H1 (cell line): ENCODE data around the gene CNOT3. TPM values are rescaled to one million over a fixed set of nuclear protein-coding genes. Genes with fewer than 3 reads are reported as not detected.

ENCODE experiments used
- CTCF ChIA-PET: fragments of 300-600 bp; sonication (Branson Sonifier 250); formaldehyde crosslinking; loops from one replicate; lab custom pipeline; 2021; ENCODE audit not compliant: partially characterized antibody; lab: Charles Lee
- POLR2A ChIA-PET: fragments of 300-600 bp; sonication (Branson Sonifier 250); formaldehyde crosslinking; loops from one replicate; lab custom pipeline; 2021; ENCODE audit warnings: inconsistent platforms; ENCODE audit not compliant: partially characterized antibody; lab: Charles Lee
- DNase-seq, 2 experiments: peaks; one replicate each; pipeline versions ENCODE4 v3.0.0 to v3.0.0-alpha.2; 2010 to 2022; ENCODE audit warnings: low spot score in 2 of 2, low read depth in 1 of 2, mixed read lengths in 1 of 2
- FAIRE-seq: peaks from 2 replicates; lab custom pipeline; 2011; peaks lifted over from hg19 to GRCh38; lab: Jason Lieb, UNC
- H2AFZ ChIP-seq: 2 replicates; pipeline ENCODE4 v1.8.1; 2012; ENCODE audit warnings: low read length, inconsistent platforms
- H2AK5ac ChIP-seq: 2 replicates; pipeline ENCODE4 v1.6.1; 2013; ENCODE audit warnings: low read depth, low read length
- H2BK120ac ChIP-seq: replicated peaks from 2 replicates; pipeline ENCODE3; 2013; ENCODE audit warnings: low read depth, low read length, inconsistent platforms
- H2BK12ac ChIP-seq: 2 replicates; pipeline ENCODE4 v1.6.1; 2013; ENCODE audit warnings: low read depth, low read length
- H2BK15ac ChIP-seq: 2 replicates; pipeline ENCODE4 v1.6.1; 2013; ENCODE audit warnings: low read length
- H2BK20ac ChIP-seq: 2 replicates; pipeline ENCODE4 v1.6.1; 2013; ENCODE audit warnings: low read length
- H2BK5ac ChIP-seq: 2 replicates; pipeline ENCODE4 v1.6.1; 2013; ENCODE audit warnings: low read depth, low read length
- H3K14ac ChIP-seq: 2 replicates; pipeline ENCODE4 v1.6.1; 2013; ENCODE audit warnings: inconsistent platforms; ENCODE audit not compliant: insufficient read length
- H3K18ac ChIP-seq: 2 replicates; pipeline ENCODE4 v1.6.1; 2013; ENCODE audit warnings: low read length; ENCODE audit errors: extremely low read depth
- H3K23ac ChIP-seq: 2 replicates; pipeline ENCODE4 v1.6.1; 2013; ENCODE audit warnings: inconsistent platforms; ENCODE audit not compliant: insufficient read length
- H3K23me2 ChIP-seq: 2 replicates; pipeline ENCODE4 v1.6.1; 2013; ENCODE audit warnings: low read depth, low read length
- H3K27ac ChIP-seq: 2 replicates; pipeline ENCODE4 v1.6.1; 2011; ENCODE audit warnings: low read depth, low read length, inconsistent platforms
- H3K27me3 ChIP-seq, 4 experiments: replicated peaks in 1 of 4; 1 replicate in 1 of 4; 2 replicates in 3 of 4; pipeline versions ENCODE4 v1.6.1 to v1.8.1; 2011 to 2013; ENCODE audit warnings: low read length in 3 of 4, mild to moderate bottlenecking in 3 of 4, inconsistent platforms in 2 of 4, mixed read lengths in 2 of 4, moderate library complexity in 1 of 4; ENCODE audit not compliant: control insufficient read depth in 3 of 4, insufficient read depth in 3 of 4; ENCODE audit errors: extremely low read depth in 1 of 4
- H3K36me3 ChIP-seq, 4 experiments: 2 replicates each; pipeline versions ENCODE4 v1.6.1 to v1.8.1; 2011 to 2013; ENCODE audit warnings: mild to moderate bottlenecking in 4 of 4, low read length in 3 of 4, moderate library complexity in 2 of 4, control low read depth in 1 of 4, inconsistent platforms in 1 of 4; ENCODE audit not compliant: insufficient read depth in 4 of 4, control insufficient read depth in 2 of 4
- H3K4ac ChIP-seq: replicated peaks from 2 replicates; pipeline ENCODE3; 2013; ENCODE audit warnings: low read length, low read depth, mixed read lengths, inconsistent platforms; ENCODE audit not compliant: insufficient read length
- H3K4me1 ChIP-seq, 4 experiments: replicated peaks in 1 of 4; 1 replicate in 1 of 4; 2 replicates in 3 of 4; pipeline versions ENCODE4 v1.6.1 to v1.8.1; 2011 to 2013; ENCODE audit warnings: low read length in 3 of 4, inconsistent platforms in 2 of 4, mixed read lengths in 1 of 4; ENCODE audit not compliant: insufficient read depth in 4 of 4, control insufficient read depth in 3 of 4
- H3K4me2 ChIP-seq, 2 experiments: 2 replicates each; pipeline versions ENCODE4 v1.6.1 to v1.8.1; 2011 to 2013; ENCODE audit warnings: low read depth in 2 of 2, low read length in 2 of 2, control low read depth in 1 of 2, inconsistent platforms in 1 of 2, mild to moderate bottlenecking in 1 of 2; ENCODE audit not compliant: insufficient read depth in 1 of 2
- H3K4me3 ChIP-seq, 4 experiments: fragments of 200-600, 300-600 bp in 1 of 4; sonication (generic), shearing (Covaris generic), sonication (Bioruptor Twin) in 1 of 4; 2 replicates each; pipeline versions ENCODE4 v1.5.1 to v1.8.1; 2011 to 2016; ENCODE audit warnings: low read length in 4 of 4, low read depth in 3 of 4, control low read depth in 2 of 4, inconsistent platforms in 2 of 4, mild to moderate bottlenecking in 2 of 4, mixed read lengths in 1 of 4, moderate library complexity in 1 of 4; ENCODE audit not compliant: insufficient read depth in 2 of 4; ENCODE audit errors: extremely low read depth in 1 of 4
- H3K56ac ChIP-seq: replicated peaks from 2 replicates; pipeline ENCODE3; 2013; ENCODE audit warnings: low read depth, mild to moderate bottlenecking, mixed read lengths, low read length, inconsistent platforms; ENCODE audit not compliant: insufficient read length
- H3K79me1 ChIP-seq: 2 replicates; pipeline ENCODE4 v1.6.1; 2013; ENCODE audit warnings: low read depth, low read length, control low read depth
- H3K79me2 ChIP-seq, 2 experiments: 2 replicates each; pipeline versions ENCODE4 v1.6.1 to v1.8.1; 2012 to 2013; ENCODE audit warnings: low read length in 2 of 2, mild to moderate bottlenecking in 2 of 2, inconsistent platforms in 1 of 2; ENCODE audit not compliant: insufficient read depth in 2 of 2, control insufficient read depth in 1 of 2
- H3K9ac ChIP-seq, 4 experiments: replicated peaks in 1 of 4; 1 replicate in 1 of 4; 2 replicates in 3 of 4; pipeline versions ENCODE4 v1.6.1 to v1.8.1; 2011 to 2013; ENCODE audit warnings: low read depth in 3 of 4, low read length in 3 of 4, control low read depth in 2 of 4, mild to moderate bottlenecking in 2 of 4, moderate library complexity in 2 of 4, inconsistent platforms in 1 of 4; ENCODE audit errors: extremely low read depth in 1 of 4
- H3K9me3 ChIP-seq, 2 experiments: 2 replicates each; pipeline versions ENCODE4 v1.6.1 to v1.8.1; 2012 to 2013; ENCODE audit warnings: mild to moderate bottlenecking in 2 of 2, moderate library complexity in 2 of 2, control low read depth in 1 of 2, inconsistent platforms in 1 of 2, low read depth in 1 of 2, low read length in 1 of 2, mixed read lengths in 1 of 2; ENCODE audit not compliant: insufficient read depth in 2 of 2
- H4K20me1 ChIP-seq, 2 experiments: replicated peaks in 1 of 2; 2 replicates each; pipeline versions ENCODE3 to v1.8.1; 2011 to 2013; ENCODE audit warnings: inconsistent platforms in 2 of 2, low read length in 2 of 2, mild to moderate bottlenecking in 1 of 2; ENCODE audit not compliant: insufficient read depth in 2 of 2, control insufficient read depth in 1 of 2
- H4K5ac ChIP-seq: 2 replicates; pipeline ENCODE4 v1.6.1; 2013; ENCODE audit warnings: low read length, low read depth, mixed read lengths, inconsistent platforms; ENCODE audit not compliant: insufficient read length
- H4K8ac ChIP-seq: 2 replicates; pipeline ENCODE4 v1.8.0; 2013; ENCODE audit warnings: mild to moderate bottlenecking, moderate library complexity, low read length, inconsistent platforms; ENCODE audit not compliant: insufficient read depth; ENCODE audit errors: extremely low read depth
- H4K91ac ChIP-seq: replicated peaks from 2 replicates; pipeline ENCODE3; 2013; ENCODE audit warnings: low read length, mixed read lengths, inconsistent platforms; ENCODE audit not compliant: insufficient read length
- CEBPB ChIP-seq: IDR thresholded peaks from 2 replicates; pipeline ENCODE4 v1.6.1; 2012; ENCODE audit warnings: low read depth, low read length
- CHD1 ChIP-seq: IDR thresholded peaks from 2 replicates; pipeline ENCODE4 v1.6.1; 2012; ENCODE audit warnings: low read depth, low read length, improper control_type of control experiment
- EGR1 ChIP-seq: IDR thresholded peaks from 2 replicates; pipeline ENCODE4 v1.6.1; 2011; ENCODE audit warnings: low read depth, low read length, borderline replicate concordance
- EZH2 ChIP-seq: fragments of 200-600 bp; sonication (generic); IDR thresholded peaks from 2 replicates; pipeline ENCODE4 v1.7.1; 2012; ENCODE audit warnings: low read depth, mild to moderate bottlenecking, moderate library complexity, low read length, inconsistent platforms; ENCODE audit not compliant: severe bottlenecking
- HDAC6 ChIP-seq: IDR thresholded peaks from one replicate; pipeline ENCODE4 v1.7.1; 2012; ENCODE audit warnings: low read depth, mild to moderate bottlenecking, inconsistent platforms, low read length, moderate library complexity
- KDM5A ChIP-seq: fragments of 200-600 bp; IDR thresholded peaks from 2 replicates; pipeline ENCODE4 v1.7.1; 2012; ENCODE audit warnings: mild to moderate bottlenecking, low read length, inconsistent platforms, mixed read lengths
- MAFK ChIP-seq: IDR thresholded peaks from 2 replicates; pipeline ENCODE4 v1.6.1; 2012; ENCODE audit warnings: low read depth, mild to moderate bottlenecking, improper control_type of control experiment, low read length
- NANOG ChIP-seq: IDR thresholded peaks from 2 replicates; pipeline ENCODE4 v1.6.1; 2011; ENCODE audit warnings: low read length, low read depth, mild to moderate bottlenecking, inconsistent platforms; ENCODE audit not compliant: insufficient read depth, poor library complexity, severe bottlenecking
- POLR2A ChIP-seq, 2 experiments: IDR thresholded peaks; 1 replicate in 1 of 2; 2 replicates in 1 of 2; pipeline ENCODE4 v1.6.1; 2011; ENCODE audit warnings: low read depth in 2 of 2, low read length in 2 of 2, mild to moderate bottlenecking in 2 of 2; ENCODE audit errors: control extremely low read depth in 1 of 2
- POU5F1 ChIP-seq: IDR thresholded peaks from 2 replicates; pipeline ENCODE4 v1.6.1; 2011; ENCODE audit warnings: low read depth, mild to moderate bottlenecking, low read length, moderate library complexity
- RBBP5 ChIP-seq: IDR thresholded peaks from 2 replicates; pipeline ENCODE4 v1.7.1; 2012; ENCODE audit warnings: low read depth, mild to moderate bottlenecking, inconsistent platforms, low read length, moderate library complexity, borderline replicate concordance
- SP1 ChIP-seq: IDR thresholded peaks from 2 replicates; pipeline ENCODE4 v1.6.1; 2011; ENCODE audit warnings: low read depth, low read length
- TAF7 ChIP-seq: optimal IDR thresholded peaks from 2 replicates; pipeline ENCODE3; 2011; ENCODE audit warnings: low read depth, mild to moderate bottlenecking, inconsistent platforms, low read length, moderate library complexity, borderline replicate concordance
- TBP ChIP-seq: IDR thresholded peaks from 2 replicates; pipeline ENCODE4 v1.6.1; 2011; ENCODE audit warnings: low read depth, low read length, improper control_type of control experiment
- WGBS, 2 experiments: shearing (Covaris generic) in 1 of 2; methylation state at CpG; one replicate each; pipeline versions ENCODE4 v1.1.6 to v1.1.7; 2013 to 2015; ENCODE audit warnings: low lambda C conversion rate in 2 of 2, mixed read lengths in 2 of 2, inconsistent platforms in 1 of 2, low coverage in 1 of 2, missing lambda C conversion rate in 1 of 2; ENCODE audit not compliant: insufficient replicate concordance in 2 of 2, insufficient coverage in 1 of 2, insufficient read length in 1 of 2; ENCODE audit errors: extremely low coverage in 1 of 2, missing lambda C conversion rate in 1 of 2; 5-methylcytosine and 5-hydroxymethylcytosine counted together
- polyA plus RNA-seq, 7 experiments: library from polyadenylated mRNA; depleted of rRNA in 3 of 7; stranded (reverse) in 5 of 7; unstranded in 2 of 7; fragments of >200 nt in 5 of 7; fragments of 200-250 nt in 2 of 7; gene quantifications; 1 replicate in 5 of 7; 2 replicates in 1 of 7; 4 replicates in 1 of 7; pipeline versions ENCODE4 v1.2.1 to v1.2.3, GENCODE V29; 2011 to 2013; ENCODE audit warnings: missing spikeins in 2 of 7, mixed read lengths in 2 of 7
- total RNA-seq: library from RNA; stranded (reverse); fragmentation: NEBNext Ultra II Directional; extraction: Animal tissue kit (Norgen Biotek cat#: 25700); gene quantifications from 2 replicates; pipeline ENCODE4 v1.2.1, GENCODE V29; 2021

The CNOT3 gene
- total and polyA plus RNA-seq, 2 of the 8 experiments (the other 6 are each of a cell fraction or from before 2014, with no cell fraction given): 21.2 to 86.4 TPM

GRCh38 chr19:54142166-54142780 is 4.7 kb downstream of the CNOT3 start:
- WGBS, 2 experiments: 85% methylated on average over 7 of the region's 7 CpGs; no CpG with 5 or more reads in 1 of the 2 experiments
- DNase-seq (no peak), FAIRE-seq (no peak)
- Histone ChIP-seq H4K8ac (no peak overlapping the region), H2BK120ac (no peak overlapping the region), H2AFZ (no peak overlapping the region), H3K79me2 (peaks cover 27 to 50% of the 10 kb centered on the region in 2 experiments), H3K18ac (no peak overlapping the region), H2BK5ac (no peak overlapping the region), H3K4me2 (no peak overlapping the region), H3K4me1 (peaks cover 0 to 22% (median 7%) of the 10 kb centered on the region in 4 experiments; a peak in 5 of 7 replicates), H3K79me1 (peaks cover 23% of the 10 kb centered on the region), H2BK20ac (no peak overlapping the region), H4K5ac (no peak overlapping the region), H3K23ac (no peak overlapping the region), H3K27ac (no peak overlapping the region), H3K9ac (no peak overlapping the region), H2AK5ac (no peak overlapping the region), H2BK15ac (no peak overlapping the region), H4K91ac (no peak overlapping the region), H3K4me3 (no peak overlapping the region), H3K36me3 (peaks cover 36 to 57% (median 51%) of the 10 kb centered on the region in 4 experiments), H3K23me2 (peaks cover 4% of the 10 kb centered on the region; the same call in 1 of the 2 replicates), H3K9me3 (no peaks in the 10 kb centered on the region), H3K56ac (no peak overlapping the region), H3K14ac (no peak overlapping the region), H3K27me3 (no peaks in the 10 kb centered on the region), H3K4ac (no peak overlapping the region), H4K20me1 (peaks cover 36 to 58% of the 10 kb centered on the region in 2 experiments), H2BK12ac (no peak overlapping the region)
- ChIA-PET CTCF (no interaction called here), POLR2A (interaction anchor here (1.8 to 15.7 kb wide), 2 partner anchors 12 to 27 kb away, joined by 5 to 348 read pairs; partner anchors contain the start of genes LENG1, PRPF31 and TFPT)
- TF ChIP-seq POLR2A (IDR thresholded peaks at IDR 0.05; ENCODE audit: control extremely low read depth in 1 of 2, low read depth in 2 of 2, low read length in 2 of 2) (no peak), KDM5A (no peak), MAFK (no peak), SP1 (no peak), RBBP5 (no peak), TAF7 (no peak), HDAC6 (no peak), POU5F1 (no peak), CEBPB (no peak), TBP (no peak), EZH2 (no peak), CHD1 (no peak), EGR1 (no peak), NANOG (no peak)
